Small intestine (tissue), 7 donors: ENCODE measurements around the gene GMDS. TPM values are rescaled to one million over a fixed set of nuclear protein-coding genes. Genes with fewer than 3 reads are reported as not detected.

Experiments used
- DNase-seq, 2 donors: peaks; one replicate each; pipeline versions ENCODE4 v3.0.0 to v3.0.0-alpha.2; 2013
- FAIRE-seq: peaks from 2 replicates; lab custom pipeline; 2012; peaks lifted over from hg19 to GRCh38; lab: Jason Lieb, UNC
- H3K27ac ChIP-seq, 3 donors: one replicate each; pipeline ENCODE4 v1.5.1; 2013; ENCODE audit warnings: low read length in 2 of 3, mild to moderate bottlenecking in 2 of 3, control low read depth in 1 of 3, inconsistent platforms in 1 of 3, low read depth in 1 of 3, moderate library complexity in 1 of 3
- H3K27me3 ChIP-seq, 3 donors: one replicate each; pipeline ENCODE4 v1.6.1; 2013; ENCODE audit warnings: low read length in 3 of 3, inconsistent platforms in 1 of 3; ENCODE audit not compliant: control insufficient read depth in 3 of 3, insufficient read depth in 3 of 3
- H3K36me3 ChIP-seq, 3 donors: one replicate each; pipeline ENCODE4 v1.6.1; 2013; ENCODE audit warnings: low read length in 3 of 3, inconsistent platforms in 1 of 3, low read depth in 1 of 3, mild to moderate bottlenecking in 1 of 3, moderate library complexity in 1 of 3; ENCODE audit not compliant: control insufficient read depth in 3 of 3, insufficient read depth in 2 of 3
- H3K4me1 ChIP-seq, 3 donors: one replicate each; pipeline ENCODE4 v1.6.1; 2013; ENCODE audit warnings: low read length in 2 of 3, inconsistent platforms in 1 of 3, low read depth in 1 of 3, mild to moderate bottlenecking in 1 of 3, moderate library complexity in 1 of 3; ENCODE audit not compliant: control insufficient read depth in 3 of 3, insufficient read depth in 2 of 3
- H3K4me3 ChIP-seq, 3 donors: one replicate each; pipeline ENCODE4 v1.5.1; 2013; ENCODE audit warnings: low read length in 3 of 3, control low read depth in 1 of 3, inconsistent platforms in 1 of 3, low read depth in 1 of 3, mild to moderate bottlenecking in 1 of 3, moderate library complexity in 1 of 3
- H3K9me3 ChIP-seq, 2 donors: one replicate each; pipeline ENCODE4 v1.6.1; 2013; ENCODE audit warnings: low read depth in 1 of 2, low read length in 1 of 2; ENCODE audit not compliant: control insufficient read depth in 2 of 2, insufficient read depth in 1 of 2
- WGBS, 3 donors: extraction: QIAGEN DNeasy Blood & Tissue Kit; methylation state at CpG; one replicate each; pipeline ENCODE4 v1.1.7; 2013; 5-methylcytosine and 5-hydroxymethylcytosine counted together
- polyA plus RNA-seq, 4 donors: library from polyadenylated mRNA; stranded (reverse) in 3 of 4; unstranded in 1 of 4; fragments of 200-250 nt in 3 of 4; fragments of 120-200 nt in 1 of 4; gene quantifications; one replicate each; pipeline versions ENCODE4 v1.2.1 to v1.2.3, GENCODE V29; 2013
- donor health status: healthy with polysubstance abuse.
- donor health status: control.
- donor health status: control.
- donor health status: Bipolar disorder and iron deficiency.
- donor health status: healthy.

GMDS gene
- polyA plus RNA-seq, 4 donors: 64.5 to 243 (median 200) TPM

DNA sequence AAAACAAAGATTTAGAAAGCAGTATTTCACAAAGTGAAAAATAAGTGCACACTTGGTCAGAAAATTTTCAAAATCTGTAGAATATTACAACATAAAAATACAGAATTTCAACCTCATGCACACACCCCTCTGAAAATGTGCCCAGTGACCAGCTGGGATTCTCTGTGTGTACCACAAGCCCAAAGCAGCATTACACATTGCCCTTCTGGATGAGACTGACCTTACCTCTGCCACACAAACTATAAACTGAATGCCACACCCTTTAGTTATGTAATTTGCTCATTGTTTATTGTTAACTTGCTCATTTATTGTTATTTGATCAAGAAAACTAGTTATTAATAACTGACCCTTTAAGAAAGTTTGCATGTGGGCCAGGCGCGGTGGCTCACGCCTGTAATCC lies 332.7 kb downstream of the GMDS start:
- FAIRE-seq (no peak), DNase-seq (peak in 1 of 2 donors; percentile 26)
- no peak overlapping the region for H3K4me3 ChIP-seq
- no peaks in the 10 kb centered on the region for H3K4me1 ChIP-seq
- no peaks in the 10 kb centered on the region for H3K27me3 ChIP-seq
- peaks cover 0 to 12% (median 0%) of the 10 kb centered on the region in 3 donors for H3K36me3 ChIP-seq
- WGBS, 3 donors: 94 to 100% (median 94%) methylated on average over 3 of the region's 3 CpGs
- no peak overlapping the region for H3K27ac ChIP-seq
- no peaks in the 10 kb centered on the region for H3K9me3 ChIP-seq

- Histone ChIP-seq H3K4me3 (no peak overlapping the region), H3K9me3 (no peaks in the 10 kb centered on the region), H3K27ac (no peak overlapping the region), H3K27me3 (no peaks in the 10 kb centered on the region), H3K4me1 (no peaks in the 10 kb centered on the region), H3K36me3 (peaks cover 0 to 10% (median 0%) of the 10 kb centered on the region in 3 donors)
- DNase-seq (no peak), FAIRE-seq (no peak)
- WGBS, 3 donors: 61 to 84% (median 77%) methylated on average over 4 of the region's 4 CpGs
Measured at GRCh38 chr6:1911474-1911873, 333.9 kb downstream of the GMDS start.

- Histone ChIP-seq H3K4me3 (no peak overlapping the region), H3K27ac (no peak overlapping the region), H3K27me3 (no peaks in the 10 kb centered on the region), H3K36me3 (peaks cover 0 to 10% (median 0%) of the 10 kb centered on the region in 3 donors), H3K9me3 (no peaks in the 10 kb centered on the region), H3K4me1 (no peaks in the 10 kb centered on the region)
- FAIRE-seq (no peak), DNase-seq (no peak)
- WGBS, 3 donors: 83 to 93% (median 92%) methylated on average over 8 of the region's 8 CpGs
Measured at GRCh38 chr6:1910621-1911407, 334.6 kb downstream of the GMDS start.

GRCh38 chr6:1908784-1909183 lies 336.6 kb downstream of the GMDS start:
- FAIRE-seq: no peak

GRCh38 chr6:1906609-1907008 lies 338.8 kb downstream of the GMDS start:
- WGBS, 3 donors: 89 to 98% (median 93%) methylated on average over 6 of the region's 6 CpGs
- FAIRE-seq: no peak
- no peaks in the 10 kb centered on the region for H3K27me3 ChIP-seq

More at GRCh38 chr6:1908784-1909183, 336.6 kb downstream of the GMDS start:
- Histone ChIP-seq H3K9me3 (no peaks in the 10 kb centered on the region), H3K36me3 (peaks cover 0 to 3% (median 0%) of the 10 kb centered on the region in 3 donors), H3K4me1 (no peaks in the 10 kb centered on the region), H3K27me3 (no peaks in the 10 kb centered on the region), H3K27ac (no peak overlapping the region), H3K4me3 (no peak overlapping the region)
- WGBS, 3 donors: 90 to 94% (median 93%) methylated on average over 7 of the region's 7 CpGs
- DNase-seq: no peak

DNA sequence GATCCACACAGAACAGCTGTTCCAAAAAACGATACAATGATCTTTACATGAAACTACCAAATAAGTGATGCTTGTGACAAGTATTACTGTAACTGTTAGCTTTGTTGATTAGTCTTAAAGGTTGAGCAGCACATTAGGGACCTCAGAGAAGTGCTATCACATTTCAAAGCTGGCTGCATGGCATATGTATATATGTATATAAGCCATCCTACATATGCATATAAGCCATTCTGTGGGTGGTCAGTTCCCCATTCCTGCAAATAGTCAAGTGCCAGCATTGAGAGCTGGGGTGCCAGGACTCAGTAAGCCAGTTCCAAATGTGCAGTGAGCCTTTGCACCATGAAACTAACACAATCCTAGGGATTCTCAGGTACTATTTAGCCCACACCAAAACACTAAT lies 339.4 kb downstream of the GMDS start:
- FAIRE-seq (no peak), DNase-seq (no peak)
- Histone ChIP-seq H3K27me3 (no peaks in the 10 kb centered on the region), H3K36me3 (peaks cover 0 to 3% (median 0%) of the 10 kb centered on the region in 3 donors), H3K4me1 (no peaks in the 10 kb centered on the region), H3K9me3 (no peaks in the 10 kb centered on the region), H3K27ac (no peak overlapping the region), H3K4me3 (no peak overlapping the region)
- 76 to 93% (median 83%) methylated on average over 1 of the region's 1 CpG for WGBS, 3 donors

More at GRCh38 chr6:1906609-1907008, 338.8 kb downstream of the GMDS start:
- Histone ChIP-seq H3K27ac (no peak overlapping the region), H3K4me1 (no peaks in the 10 kb centered on the region), H3K4me3 (no peak overlapping the region), H3K9me3 (no peaks in the 10 kb centered on the region), H3K36me3 (peaks cover 0 to 3% (median 0%) of the 10 kb centered on the region in 3 donors)
- no peak for DNase-seq

- H3K27me3 ChIP-seq: no peaks in the 10 kb centered on the region
- FAIRE-seq: no peak
- H3K36me3 ChIP-seq: peaks cover 0 to 3% (median 0%) of the 10 kb centered on the region in 3 donors
- H3K4me1 ChIP-seq: no peaks in the 10 kb centered on the region
- WGBS, 3 donors: 92 to 95% (median 93%) methylated on average over 6 of the region's 6 CpGs
- DNase-seq: no peak
- H3K9me3 ChIP-seq: no peaks in the 10 kb centered on the region
- H3K4me3 ChIP-seq: no peak overlapping the region
- H3K27ac ChIP-seq: no peak overlapping the region
Measured at GRCh38 chr6:1904898-1905297, 340.5 kb downstream of the GMDS start.

- Histone ChIP-seq H3K36me3 (peaks cover 0 to 3% (median 0%) of the 10 kb centered on the region in 3 donors), H3K27ac (no peak overlapping the region), H3K9me3 (no peaks in the 10 kb centered on the region), H3K27me3 (no peaks in the 10 kb centered on the region), H3K4me3 (no peak overlapping the region), H3K4me1 (no peaks in the 10 kb centered on the region)
- DNase-seq: no peak
- FAIRE-seq: no peak
- 76 to 84% (median 84%) methylated on average over 9 of the region's 9 CpGs for WGBS, 3 donors
Measured at GRCh38 chr6:1904466-1904799, 341.0 kb downstream of the GMDS start.
